ENCODE measurements around the gene RFFL. TPM values are rescaled to one million over a fixed set of nuclear protein-coding genes. Genes with fewer than 3 reads are reported as not detected.

The RFFL gene
- total and polyA plus RNA-seq, 2 donors from 2014 or later: 15.7 to 29.0 TPM

DNA sequence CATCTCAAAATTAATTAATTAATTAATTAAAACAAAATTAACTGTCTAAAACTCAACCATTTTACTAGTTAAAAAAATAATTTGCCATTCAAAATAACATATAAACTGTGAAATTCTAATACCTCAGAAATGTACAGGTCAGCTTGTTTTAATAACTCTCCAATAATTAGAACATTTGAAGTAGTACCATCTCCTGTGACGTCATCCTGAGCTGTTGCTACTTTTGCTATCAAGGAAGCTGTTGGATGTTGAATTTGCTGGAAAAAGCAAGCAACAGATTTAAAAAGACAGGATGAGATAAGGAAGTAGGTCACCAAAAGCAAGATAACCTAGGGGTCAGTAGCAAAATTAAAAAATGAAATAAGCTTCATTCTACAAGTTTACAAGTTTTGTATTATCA is 105.1 kb downstream of the RFFL start:
- FAIRE-seq: no peak
- H3K9ac ChIP-seq (ENCODE audit: low read length in 3 of 3): no peak overlapping the region

More for the DNA sequence above, 105.1 kb downstream of the RFFL start:
- Histone ChIP-seq H3K4me1 (ENCODE audit: control insufficient read depth in 2 of 3, insufficient read depth in 2 of 3, low read depth in 1 of 3, low read length in 3 of 3) (peaks cover 0 to 10% (median 0%) of the 10 kb centered on the region in 3 donors), H3K27ac (ENCODE audit: low read depth in 2 of 2, low read length in 2 of 2) (no peak overlapping the region), H3K4me3 (ENCODE audit: low read length in 3 of 3) (no peak overlapping the region), H3K27me3 (ENCODE audit: control insufficient read depth, insufficient read depth, low read length) (no peaks in the 10 kb centered on the region), H3K9me3 (ENCODE audit: control insufficient read depth in 2 of 3, insufficient read depth in 1 of 3, low read length in 3 of 3) (no peaks in the 10 kb centered on the region), H3K36me3 (ENCODE audit: control insufficient read depth in 2 of 3, insufficient read depth in 3 of 3, low read length in 3 of 3) (peaks cover 0 to 4% (median 0%) of the 10 kb centered on the region in 3 donors)
- DNase-seq: no peak
- TF ChIP-seq, protein P1, sequence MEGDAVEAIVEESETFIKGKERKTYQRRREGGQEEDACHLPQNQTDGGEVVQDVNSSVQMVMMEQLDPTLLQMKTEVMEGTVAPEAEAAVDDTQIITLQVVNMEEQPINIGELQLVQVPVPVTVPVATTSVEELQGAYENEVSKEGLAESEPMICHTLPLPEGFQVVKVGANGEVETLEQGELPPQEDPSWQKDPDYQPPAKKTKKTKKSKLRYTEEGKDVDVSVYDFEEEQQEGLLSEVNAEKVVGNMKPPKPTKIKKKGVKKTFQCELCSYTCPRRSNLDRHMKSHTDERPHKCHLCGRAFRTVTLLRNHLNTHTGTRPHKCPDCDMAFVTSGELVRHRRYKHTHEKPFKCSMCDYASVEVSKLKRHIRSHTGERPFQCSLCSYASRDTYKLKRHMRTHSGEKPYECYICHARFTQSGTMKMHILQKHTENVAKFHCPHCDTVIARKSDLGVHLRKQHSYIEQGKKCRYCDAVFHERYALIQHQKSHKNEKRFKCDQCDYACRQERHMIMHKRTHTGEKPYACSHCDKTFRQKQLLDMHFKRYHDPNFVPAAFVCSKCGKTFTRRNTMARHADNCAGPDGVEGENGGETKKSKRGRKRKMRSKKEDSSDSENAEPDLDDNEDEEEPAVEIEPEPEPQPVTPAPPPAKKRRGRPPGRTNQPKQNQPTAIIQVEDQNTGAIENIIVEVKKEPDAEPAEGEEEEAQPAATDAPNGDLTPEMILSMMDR (IDR thresholded peaks at IDR 0.05; ENCODE audit: borderline replicate concordance, extremely low read depth, insufficient read depth): no peak
- intact Hi-C loops (cut with DNase I): no loop called here

Other genes with a start within 250 kb of the RFFL start
- gene CCT6B, start 102.2 kb downstream of the RFFL start, total RNA-seq: 2.5 TPM
- gene CCT6B, start 102.2 kb downstream of the RFFL start, polyA plus RNA-seq (ENCODE audit: insufficient read depth, low read depth, low replicate concordance): 3.9 TPM
- 16.8 TPM for gene ZNF830, start 102.2 kb downstream of the RFFL start, total RNA-seq
- gene ZNF830, start 102.2 kb downstream of the RFFL start, polyA plus RNA-seq (ENCODE audit: insufficient read depth, low read depth, low replicate concordance): 10.0 TPM
- gene LIG3, start 83.2 kb downstream of the RFFL start, total RNA-seq: 34.1 TPM
- 7.6 TPM for gene LIG3, start 83.2 kb downstream of the RFFL start, polyA plus RNA-seq (ENCODE audit: insufficient read depth, low read depth, low replicate concordance)
- 13.8 TPM for gene RAD51D, start 56.2 kb upstream of the RFFL start, total RNA-seq
- gene RAD51D, start 56.2 kb upstream of the RFFL start, polyA plus RNA-seq (ENCODE audit: insufficient read depth, low read depth, low replicate concordance): 7.8 TPM
- not detected for gene FNDC8, start 57.9 kb upstream of the RFFL start, total RNA-seq
- not detected for gene FNDC8, start 57.9 kb upstream of the RFFL start, polyA plus RNA-seq (ENCODE audit: insufficient read depth, low read depth, low replicate concordance)
- gene NLE1, start 78.6 kb upstream of the RFFL start, total RNA-seq: 11.0 TPM
- gene NLE1, start 78.6 kb upstream of the RFFL start, polyA plus RNA-seq (ENCODE audit: insufficient read depth, low read depth, low replicate concordance): 9.6 TPM
- 0.38 TPM for gene UNC45B, start 84.1 kb upstream of the RFFL start, total RNA-seq
- 0.54 TPM for gene UNC45B, start 84.1 kb upstream of the RFFL start, polyA plus RNA-seq (ENCODE audit: insufficient read depth, low read depth, low replicate concordance)
- not detected for gene SLC35G3, start 130.7 kb upstream of the RFFL start, total RNA-seq
- not detected for gene SLC35G3, start 130.7 kb upstream of the RFFL start, polyA plus RNA-seq (ENCODE audit: insufficient read depth, low read depth, low replicate concordance)
- gene SLFN5, start 179.4 kb upstream of the RFFL start, total RNA-seq: 64.8 TPM
- gene SLFN5, start 179.4 kb upstream of the RFFL start, polyA plus RNA-seq (ENCODE audit: insufficient read depth, low read depth, low replicate concordance): 2.0 TPM